NCI-H2227 treated with DMSO at 0.1 percent for 48 hours (cell line): ENCODE measurements around the gene TEC.

Experiments used
- DNase-seq: peaks from one replicate; lab custom pipeline; 2025; lab: John Stamatoyannopoulos, UW

TEC gene

DNA sequence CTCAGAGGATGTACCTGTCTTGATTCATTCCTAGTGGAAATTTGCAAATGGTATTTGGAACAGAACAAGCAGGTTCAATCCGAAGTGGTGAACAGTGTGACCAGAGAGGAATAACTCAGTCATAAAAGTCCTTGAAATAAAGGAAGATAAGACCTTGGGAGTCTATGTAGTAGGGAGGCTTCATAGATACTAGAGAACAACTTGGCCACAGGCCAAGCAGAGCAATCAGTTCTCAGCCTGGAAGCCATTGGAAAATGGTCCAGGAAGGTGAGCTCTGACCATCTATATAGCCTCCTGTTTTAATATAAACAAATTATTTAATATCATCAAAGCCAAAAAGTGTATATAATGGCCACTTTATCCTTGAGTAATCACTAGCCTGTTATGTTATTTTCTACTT lies 146.9 kb downstream of the TEC start:
- no peak for DNase-seq

DNA sequence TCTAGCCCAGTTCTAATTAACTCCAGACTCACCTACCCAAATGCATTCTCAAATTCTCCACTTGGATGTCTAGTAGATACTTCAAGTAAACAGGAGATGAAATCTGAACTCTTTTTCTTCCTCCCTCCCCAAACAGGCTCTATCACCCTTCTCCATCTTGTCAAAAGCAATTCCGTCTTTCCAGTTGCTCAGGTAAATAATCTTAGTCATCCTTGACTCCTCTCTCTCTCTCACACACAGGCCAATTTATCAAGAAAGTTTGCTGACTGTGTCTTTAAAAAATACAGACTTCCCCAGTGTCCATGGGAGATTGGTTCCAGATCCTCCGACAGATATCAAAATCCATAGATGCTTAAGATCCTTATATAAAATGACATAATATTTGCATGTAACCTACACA lies 148.5 kb downstream of the TEC start:
- no peak for DNase-seq

GRCh38 chr4:48120132-48120531 lies 149.5 kb downstream of the TEC start:
- DNase-seq, result no peak

GRCh38 chr4:48119646-48120045 lies 150.0 kb downstream of the TEC start:
- DNase-seq, result no peak

DNA sequence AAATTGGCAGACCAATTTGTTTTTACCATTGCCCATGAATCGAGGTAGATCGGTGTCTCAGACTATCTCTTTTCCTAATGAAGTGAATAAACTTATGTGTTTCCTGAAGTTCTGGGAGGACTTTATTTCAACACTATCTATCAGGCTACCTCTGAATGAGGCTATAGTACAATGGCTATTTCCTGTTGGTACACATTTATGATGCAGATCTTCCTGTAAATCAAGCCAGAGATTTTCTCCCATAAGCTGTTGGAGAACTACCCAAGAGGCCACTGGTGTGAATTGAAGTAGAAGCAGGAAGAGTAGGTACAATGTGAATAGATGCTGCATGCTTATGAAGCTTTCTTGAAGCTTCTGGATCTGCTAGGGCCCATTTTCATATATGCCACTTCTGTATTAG lies 151.6 kb downstream of the TEC start:
- DNase-seq, result no peak

DNA sequence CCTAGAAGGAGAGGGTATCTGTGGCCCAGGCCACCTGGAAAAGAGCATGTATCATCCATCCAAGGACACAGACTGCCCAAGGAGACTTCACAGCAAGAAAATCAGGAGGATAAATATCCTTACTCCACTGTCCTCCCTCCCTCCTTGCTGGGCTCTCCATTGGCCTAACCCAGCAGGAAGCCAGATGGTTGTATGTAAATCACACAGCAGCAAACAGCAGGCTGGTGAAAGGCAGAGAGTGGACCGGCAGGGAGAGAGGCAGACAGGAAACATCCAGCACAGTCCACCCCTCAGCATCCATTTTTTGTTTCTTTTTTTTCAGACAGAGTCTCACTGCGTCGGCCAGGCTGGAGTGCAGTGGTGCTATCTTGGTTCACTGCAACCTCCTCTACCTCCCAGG lies 153.1 kb downstream of the TEC start:
- DNase-seq, result no peak

DNA sequence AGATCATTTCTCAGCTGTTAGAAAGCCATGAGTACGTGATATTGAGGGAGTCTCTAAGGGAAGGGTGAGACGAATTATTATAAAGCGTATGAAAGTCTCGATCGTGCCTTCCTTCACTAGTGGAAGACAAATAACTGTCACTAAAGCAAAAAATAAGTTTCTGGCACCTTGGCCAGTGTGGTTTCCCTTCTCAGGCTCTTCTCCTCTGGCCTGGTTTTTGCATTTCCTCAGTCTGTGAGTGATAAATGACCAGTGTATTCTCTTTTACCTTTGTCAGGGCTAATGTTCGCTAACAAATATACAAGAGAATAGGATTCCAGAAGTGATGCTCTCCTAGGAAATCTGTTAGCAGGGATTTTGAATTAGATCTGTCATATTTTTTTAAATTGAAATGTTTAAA lies 155.2 kb downstream of the TEC start:
- no peak for DNase-seq

DNA sequence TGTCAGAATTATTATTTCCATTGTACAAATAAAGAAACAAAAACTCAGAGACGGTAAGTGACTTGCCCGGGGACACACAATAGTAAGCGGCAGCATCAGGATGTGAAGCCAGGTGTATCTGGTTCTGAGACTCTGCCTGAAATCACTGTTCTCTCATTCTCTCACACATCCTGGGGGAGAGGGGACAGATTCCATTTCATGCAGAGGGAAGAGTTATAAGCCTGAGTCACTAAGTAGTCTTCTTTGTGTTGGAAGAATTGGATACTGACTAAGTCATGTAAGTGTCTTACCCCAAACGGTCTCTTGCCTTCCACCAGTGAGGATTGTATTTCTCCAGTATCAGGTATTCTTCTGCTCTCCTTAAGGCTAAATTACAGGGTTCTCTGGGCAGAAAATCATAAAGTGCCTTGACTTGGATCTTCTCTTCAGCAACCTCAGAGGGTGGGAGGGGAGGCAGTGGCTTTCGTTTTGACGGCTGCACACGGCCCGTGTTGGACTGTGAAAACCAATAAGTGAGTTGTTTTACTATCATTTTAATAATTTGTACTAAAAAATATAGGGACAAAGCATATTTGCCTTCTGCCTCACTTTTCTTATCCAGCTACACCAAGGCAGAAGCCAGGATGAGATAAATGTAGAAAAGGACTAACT lies 157.5 kb downstream of the TEC start:
- no peak for DNase-seq

- no peak for DNase-seq
These were observed 159.1 kb downstream of the TEC start for GRCh38 chr4:48110452-48110978.

DNA sequence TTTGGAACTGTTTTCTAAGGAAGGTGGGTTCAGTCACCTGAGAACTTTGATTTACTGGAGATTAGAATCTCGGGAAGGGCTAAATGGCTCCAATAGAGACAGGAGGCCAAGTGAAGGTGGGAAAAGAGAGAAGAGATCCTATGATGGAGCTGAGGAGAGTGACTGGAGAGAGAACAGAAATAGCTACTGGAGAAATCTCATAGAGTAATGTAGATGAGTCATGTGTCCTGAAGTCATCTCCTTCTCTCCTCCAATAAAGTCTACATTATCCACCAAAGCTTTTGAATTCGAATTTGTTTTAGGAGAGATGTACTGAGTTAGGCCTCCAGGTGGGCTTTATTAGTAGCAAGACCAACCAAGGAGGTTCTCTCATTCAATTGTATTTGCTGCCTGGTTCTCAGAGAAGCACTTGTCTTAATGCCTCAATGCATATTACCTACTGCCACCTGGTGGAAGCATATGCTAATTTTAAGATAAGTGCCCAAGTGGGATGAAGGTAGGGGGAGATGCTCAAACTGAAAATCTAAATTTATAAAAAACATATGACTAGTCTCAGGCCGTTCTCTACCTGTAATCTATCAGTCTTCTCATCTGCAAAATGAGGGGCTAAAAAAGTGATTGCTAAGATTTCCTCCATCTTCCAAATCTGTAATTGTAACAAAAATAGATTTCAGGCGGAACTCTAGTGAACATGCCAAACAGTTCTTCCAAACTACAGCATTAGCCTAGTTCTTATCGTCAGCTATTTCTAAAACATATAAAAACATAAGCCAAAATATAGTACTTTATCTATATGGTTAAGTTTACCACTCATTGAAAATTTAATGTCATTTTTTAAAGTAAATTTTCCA lies 160.0 kb downstream of the TEC start:
- no peak for DNase-seq

- DNase-seq, result no peak
These were observed 161.1 kb downstream of the TEC start for GRCh38 chr4:48108309-48109073.

GRCh38 chr4:48105230-48105629 lies 164.4 kb downstream of the TEC start:
- no peak for DNase-seq

GRCh38 chr4:48103483-48104139 lies 166.0 kb downstream of the TEC start:
- no peak for DNase-seq

DNA sequence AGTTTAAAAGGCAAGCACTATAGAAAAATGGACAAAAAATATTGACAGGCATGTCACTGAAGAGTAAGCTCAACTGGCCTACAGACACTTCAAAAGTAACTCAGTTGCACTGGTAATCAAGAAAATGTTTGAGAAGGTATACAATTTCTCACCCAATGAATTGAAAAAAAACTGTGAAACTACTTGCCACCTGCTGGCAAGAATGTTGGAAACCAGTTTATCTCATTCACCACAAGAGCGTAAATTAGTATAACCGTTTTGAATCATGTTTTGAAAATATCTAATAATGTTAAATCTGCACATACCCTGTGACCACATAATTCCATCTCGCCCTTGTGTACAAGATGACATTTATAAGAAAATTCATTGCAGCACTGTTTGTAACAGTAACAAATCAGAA lies 167.3 kb downstream of the TEC start:
- no peak for DNase-seq

- no peak for DNase-seq
These were observed 169.4 kb downstream of the TEC start for GRCh38 chr4:48100256-48100655.

GRCh38 chr4:48095441-48095840 lies 174.2 kb downstream of the TEC start:
- DNase-seq, result no peak

DNA sequence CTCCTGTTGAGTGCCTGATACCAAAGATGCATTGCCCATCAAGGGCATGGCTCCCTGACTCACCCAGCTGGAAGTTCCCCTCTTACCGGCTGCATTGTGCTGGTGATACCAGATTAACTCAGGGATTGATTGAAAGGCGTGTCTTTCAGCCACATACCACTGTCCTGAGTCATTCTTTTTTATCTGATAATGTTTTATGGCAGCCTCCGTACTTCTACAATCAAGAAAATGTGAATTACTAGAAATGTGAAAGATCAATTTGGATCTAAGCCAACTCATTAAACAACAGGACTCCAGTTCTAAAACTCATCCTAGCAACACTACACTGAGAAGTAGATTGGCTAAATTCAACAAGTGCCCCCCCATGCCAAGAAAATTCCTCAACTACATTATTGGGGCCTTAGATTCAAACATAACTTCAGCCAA lies 175.6 kb downstream of the TEC start:
- DNase-seq, result no peak

- DNase-seq, result peak; percentile 31
These were observed 179.0 kb downstream of the TEC start for GRCh38 chr4:48090621-48091020.

DNA sequence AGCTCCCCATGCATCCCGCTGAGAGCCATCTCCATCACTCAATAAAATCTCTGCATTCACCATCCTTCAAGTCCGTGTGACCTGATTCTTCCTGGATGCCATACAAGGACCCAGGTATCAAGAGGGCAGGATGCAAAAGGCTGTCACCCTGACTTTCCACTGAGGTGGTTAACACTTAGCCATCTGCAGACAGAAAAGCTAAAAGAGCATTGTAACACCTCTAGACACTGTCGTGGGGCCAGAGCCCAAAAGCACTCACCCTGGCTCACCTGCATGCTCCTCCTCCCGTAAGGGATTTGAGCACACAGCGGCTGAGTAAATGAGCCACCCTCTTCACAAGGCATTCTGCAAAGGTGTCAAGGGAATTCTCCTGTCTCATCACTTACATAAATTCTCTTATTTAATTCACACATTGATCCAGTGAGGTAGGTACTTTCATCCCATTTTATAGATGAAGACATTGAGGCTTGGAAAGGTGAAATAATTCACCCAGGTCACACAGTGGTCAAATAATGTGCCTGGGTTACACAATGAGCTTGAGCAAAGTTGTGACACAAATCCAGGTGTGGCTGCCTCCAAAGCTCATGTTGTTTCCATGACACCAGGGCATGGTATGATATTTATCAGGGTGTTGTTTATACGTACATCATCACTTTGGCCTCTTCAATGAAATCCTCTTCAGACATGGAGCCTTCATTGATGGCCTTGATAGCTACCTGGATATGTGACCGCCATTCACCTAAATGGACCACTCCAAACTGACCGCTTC lies 183.6 kb downstream of the TEC start:
- no peak for DNase-seq
